ENCODE results near the gene ARID2.

The ARID2 gene

GRCh38 chr12:45934956-45935355 lies 205.4 kb downstream of the ARID2 start:
- Histone ChIP-seq H4K20me1 (ENCODE audit: low read depth, low read length) (no peaks in the 10 kb centered on the region), H3K4me2 (ENCODE audit: low read depth, low read length, poor library complexity, severe bottlenecking) (no peak overlapping the region), H3K9ac (ENCODE audit: low read length) (no peak overlapping the region), H3K27me3 (ENCODE audit: low read length) (no peaks in the 10 kb centered on the region), H3K9me3 (ENCODE audit: insufficient read depth, low read length) (no peaks in the 10 kb centered on the region), H3K27ac (ENCODE audit: low read depth, low read length) (no peak overlapping the region), H3F3A (ENCODE audit: insufficient read depth) (0 out of 2 replicates have a peak, but pooled peaks cover 8% of the 10 kb centered on the region), H3K79me2 (ENCODE audit: insufficient read depth, low read length) (no peaks in the 10 kb centered on the region), H3K4me3 (ENCODE audit: insufficient read depth, low read length, poor library complexity, severe bottlenecking) (no peak overlapping the region), H3K36me3 (ENCODE audit: low read length) (peaks cover 50% of the 10 kb centered on the region), H3K9me2 (replicated peaks; ENCODE audit: insufficient read depth, low read length) (no peaks in the 10 kb centered on the region), H2AFZ (ENCODE audit: low read depth, low read length, severe bottlenecking) (no peak overlapping the region)
- TF ChIP-seq CTCF (IDR thresholded peaks at IDR 0.05; ENCODE audit: insufficient read depth, low read length, poor library complexity, severe bottlenecking) (no peak), EZH2phosphoT487 (conservative IDR thresholded peaks at IDR 0.05; ENCODE audit: low read length) (no peak)

- TF ChIP-seq EZH2phosphoT487 (conservative IDR thresholded peaks at IDR 0.05; ENCODE audit: low read length): no peak
- no peak for TF ChIP-seq CTCF (IDR thresholded peaks at IDR 0.05; ENCODE audit: insufficient read depth, low read length, poor library complexity, severe bottlenecking)
- Histone ChIP-seq H4K20me1 (ENCODE audit: low read depth, low read length) (no peaks in the 10 kb centered on the region), H3K9me3 (ENCODE audit: insufficient read depth, low read length) (no peaks in the 10 kb centered on the region), H2AFZ (ENCODE audit: low read depth, low read length, severe bottlenecking) (no peak overlapping the region), H3K4me2 (ENCODE audit: low read depth, low read length, poor library complexity, severe bottlenecking) (no peak overlapping the region), H3K79me2 (ENCODE audit: insufficient read depth, low read length) (no peaks in the 10 kb centered on the region), H3F3A (ENCODE audit: insufficient read depth) (0 out of 2 replicates have a peak, but pooled peaks cover 8% of the 10 kb centered on the region), H3K4me3 (ENCODE audit: insufficient read depth, low read length, poor library complexity, severe bottlenecking) (no peak overlapping the region), H3K9ac (ENCODE audit: low read length) (no peak overlapping the region), H3K36me3 (ENCODE audit: low read length) (peaks cover 28% of the 10 kb centered on the region; the same call in 1 of the 2 replicates), H3K27ac (ENCODE audit: low read depth, low read length) (no peak overlapping the region), H3K9me2 (replicated peaks; ENCODE audit: insufficient read depth, low read length) (no peaks in the 10 kb centered on the region), H3K27me3 (ENCODE audit: low read length) (no peaks in the 10 kb centered on the region)
These were observed 209.1 kb downstream of the ARID2 start for GRCh38 chr12:45938566-45938965.

- no peaks in the 10 kb centered on the region for H3K27me3 ChIP-seq (ENCODE audit: low read length)
- TF ChIP-seq CTCF (IDR thresholded peaks at IDR 0.05; ENCODE audit: insufficient read depth, low read length, poor library complexity, severe bottlenecking): no peak
- TF ChIP-seq EZH2phosphoT487 (conservative IDR thresholded peaks at IDR 0.05; ENCODE audit: low read length): no peak
- H3K9me2 ChIP-seq (replicated peaks; ENCODE audit: insufficient read depth, low read length): no peaks in the 10 kb centered on the region
- no peaks in the 10 kb centered on the region for H4K20me1 ChIP-seq (ENCODE audit: low read depth, low read length)
- H3K36me3 ChIP-seq (ENCODE audit: low read length): peaks cover 26% of the 10 kb centered on the region; the same call in 1 of the 2 replicates
- no peaks in the 10 kb centered on the region for H3K9me3 ChIP-seq (ENCODE audit: insufficient read depth, low read length)
- no peak overlapping the region for H3K27ac ChIP-seq (ENCODE audit: low read depth, low read length)
- no peaks in the 10 kb centered on the region for H3F3A ChIP-seq (ENCODE audit: insufficient read depth)
- H3K4me3 ChIP-seq (ENCODE audit: insufficient read depth, low read length, poor library complexity, severe bottlenecking): no peak overlapping the region
- no peaks in the 10 kb centered on the region for H3K79me2 ChIP-seq (ENCODE audit: insufficient read depth, low read length)
- H3K9ac ChIP-seq (ENCODE audit: low read length): no peak overlapping the region
- no peak overlapping the region for H3K4me2 ChIP-seq (ENCODE audit: low read depth, low read length, poor library complexity, severe bottlenecking)
- no peak overlapping the region for H2AFZ ChIP-seq (ENCODE audit: low read depth, low read length, severe bottlenecking)
These were observed 210.3 kb downstream of the ARID2 start for GRCh38 chr12:45939759-45940158.

All from SU-DHL-6 (cell line).